Gastroesophageal sphincter (tissue), 3 donors: Measurements from ENCODE around the gene RPS14.
"Not testable (repeated sequence)": the region's sequence is repeated elsewhere in the genome, so short reads cannot be mapped to it uniquely, and the experiment has no call there.

ENCODE experiments used
- CTCF ChIP-seq, 4 experiments: fragments of 200-600 bp in 2 of 4; fragments of 450-650 bp in 2 of 4; sonication (generic) in 1 of 4; IDR thresholded peaks; one replicate each; pipeline ENCODE4 v1.5.1; 2017 to 2019; ENCODE audit warnings: antibody characterized with exemption in 4 of 4, mild to moderate bottlenecking in 2 of 4, moderate library complexity in 2 of 4
- EP300 ChIP-seq: sonication (generic); formaldehyde crosslinking; IDR thresholded peaks from one replicate; pipeline ENCODE4 v1.6.1; 2017; ENCODE audit warnings: antibody characterized with exemption, mild to moderate bottlenecking
- POLR2A ChIP-seq, 2 donors: fragments of 450-650 bp; IDR thresholded peaks; one replicate each; pipeline ENCODE4 v1.6.1; 2017; ENCODE audit warnings: antibody characterized with exemption in 2 of 2, mild to moderate bottlenecking in 2 of 2, moderate library complexity in 1 of 2
- POLR2AphosphoS5 ChIP-seq: sonication (generic); formaldehyde crosslinking; IDR thresholded peaks from one replicate; pipeline ENCODE4 v1.6.1; 2017; ENCODE audit warnings: antibody characterized with exemption

- not testable (repeated sequence) for TF ChIP-seq CTCF (IDR thresholded peaks at IDR 0.05); EP300; POLR2A (IDR thresholded peaks at IDR 0.05); POLR2AphosphoS5
Measured at GRCh38 chr5:150454027-150454426, 4.5 kb upstream of the RPS14 start.
